HG03520 (cell line): ENCODE data around the gene CLSTN2.

Source experiments
- ATAC-seq: cut with Tn5 transposase; IDR thresholded peaks from one replicate; pipeline ENCODE4 v1.9.1; 2021; ENCODE audit warnings: mild to moderate bottlenecking, moderate library complexity; ENCODE audit not compliant: unreplicated experiment

CLSTN2 gene

GRCh38 chr3:140265302-140265701, 330.3 kb downstream of the CLSTN2 start:
- no peak for ATAC-seq

GRCh38 chr3:140268103-140268502, 333.1 kb downstream of the CLSTN2 start:
- no peak for ATAC-seq

- no peak for ATAC-seq
Observed at GRCh38 chr3:140268610-140269009, 333.6 kb downstream of the CLSTN2 start.

- no peak for ATAC-seq
Observed at GRCh38 chr3:140270329-140270728, 335.3 kb downstream of the CLSTN2 start.

GRCh38 chr3:140273542-140274195, 338.7 kb downstream of the CLSTN2 start:
- ATAC-seq: no peak

- no peak for ATAC-seq
Observed at GRCh38 chr3:140274429-140274828, 339.4 kb downstream of the CLSTN2 start.

- no peak for ATAC-seq
Observed at GRCh38 chr3:140276703-140277102, 341.7 kb downstream of the CLSTN2 start.

- ATAC-seq: no peak
Observed at GRCh38 chr3:140277886-140278285, 342.9 kb downstream of the CLSTN2 start.

GRCh38 chr3:140284372-140284771, 349.4 kb downstream of the CLSTN2 start:
- ATAC-seq: no peak

GRCh38 chr3:140285380-140285779, 350.4 kb downstream of the CLSTN2 start:
- no peak for ATAC-seq

GRCh38 chr3:140288595-140288994, 353.6 kb downstream of the CLSTN2 start:
- ATAC-seq: no peak

- ATAC-seq: no peak
Observed at GRCh38 chr3:140290105-140290504, 355.1 kb downstream of the CLSTN2 start.

GRCh38 chr3:140292170-140292569, 357.2 kb downstream of the CLSTN2 start:
- no peak for ATAC-seq

GRCh38 chr3:140292684-140293083, 357.7 kb downstream of the CLSTN2 start:
- no peak for ATAC-seq

GRCh38 chr3:140294058-140294457, 359.1 kb downstream of the CLSTN2 start:
- no peak for ATAC-seq

- ATAC-seq: no peak
Observed at GRCh38 chr3:140296796-140297352, 361.9 kb downstream of the CLSTN2 start.

- no peak for ATAC-seq
Observed at GRCh38 chr3:140298043-140298442, 363.1 kb downstream of the CLSTN2 start.

- ATAC-seq: no peak
Observed at GRCh38 chr3:140298569-140299070, 363.6 kb downstream of the CLSTN2 start.

GRCh38 chr3:140303875-140304274, 368.9 kb downstream of the CLSTN2 start:
- ATAC-seq: no peak

GRCh38 chr3:140308535-140308934, 373.6 kb downstream of the CLSTN2 start:
- ATAC-seq: no peak

GRCh38 chr3:140311428-140311827, 376.4 kb downstream of the CLSTN2 start:
- no peak for ATAC-seq

- no peak for ATAC-seq
Observed at GRCh38 chr3:140315955-140316354, 381.0 kb downstream of the CLSTN2 start.

GRCh38 chr3:140316466-140316865, 381.5 kb downstream of the CLSTN2 start:
- ATAC-seq: no peak
